Measurements from ENCODE around the gene NCK2.
"Not testable (repeated sequence)": the region's sequence is repeated elsewhere in the genome, so short reads cannot be mapped to it uniquely, and the experiment has no call there.

The NCK2 gene

DNA sequence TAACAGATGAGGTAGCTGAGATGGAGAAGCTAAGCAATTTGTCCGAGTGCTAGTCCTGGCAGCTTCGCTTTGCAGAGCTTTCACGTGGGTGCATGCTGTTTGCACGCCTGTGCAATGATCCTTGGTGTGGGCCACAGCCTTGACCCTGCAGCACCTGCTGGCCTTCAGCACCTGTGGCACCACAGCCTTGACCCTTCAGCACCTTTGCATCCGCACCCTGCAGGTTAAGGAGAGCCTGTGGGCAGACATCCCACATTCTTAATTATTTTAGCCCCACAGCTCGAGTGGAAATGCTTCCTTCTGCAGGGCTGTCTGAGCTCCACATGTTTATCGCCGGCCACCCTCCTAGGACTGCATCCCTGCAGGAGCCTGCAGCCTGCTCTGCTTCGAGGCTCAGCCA, 19.3 kb downstream of the NCK2 start:
- peaks cover 0 to 7% of the 10 kb centered on the region in 2 donors for H3K36me3 ChIP-seq (ENCODE audit: control insufficient read depth in 1 of 2, insufficient read depth in 2 of 2, low read length in 2 of 2)
- H3K9ac ChIP-seq (ENCODE audit: low read depth in 1 of 2, low read length in 2 of 2), result no peak overlapping the region
- H3K4me1 ChIP-seq (ENCODE audit: control insufficient read depth in 1 of 2, insufficient read depth in 2 of 2, low read length in 2 of 2), result peaks cover 31 to 32% of the 10 kb centered on the region in 2 donors

DNA sequence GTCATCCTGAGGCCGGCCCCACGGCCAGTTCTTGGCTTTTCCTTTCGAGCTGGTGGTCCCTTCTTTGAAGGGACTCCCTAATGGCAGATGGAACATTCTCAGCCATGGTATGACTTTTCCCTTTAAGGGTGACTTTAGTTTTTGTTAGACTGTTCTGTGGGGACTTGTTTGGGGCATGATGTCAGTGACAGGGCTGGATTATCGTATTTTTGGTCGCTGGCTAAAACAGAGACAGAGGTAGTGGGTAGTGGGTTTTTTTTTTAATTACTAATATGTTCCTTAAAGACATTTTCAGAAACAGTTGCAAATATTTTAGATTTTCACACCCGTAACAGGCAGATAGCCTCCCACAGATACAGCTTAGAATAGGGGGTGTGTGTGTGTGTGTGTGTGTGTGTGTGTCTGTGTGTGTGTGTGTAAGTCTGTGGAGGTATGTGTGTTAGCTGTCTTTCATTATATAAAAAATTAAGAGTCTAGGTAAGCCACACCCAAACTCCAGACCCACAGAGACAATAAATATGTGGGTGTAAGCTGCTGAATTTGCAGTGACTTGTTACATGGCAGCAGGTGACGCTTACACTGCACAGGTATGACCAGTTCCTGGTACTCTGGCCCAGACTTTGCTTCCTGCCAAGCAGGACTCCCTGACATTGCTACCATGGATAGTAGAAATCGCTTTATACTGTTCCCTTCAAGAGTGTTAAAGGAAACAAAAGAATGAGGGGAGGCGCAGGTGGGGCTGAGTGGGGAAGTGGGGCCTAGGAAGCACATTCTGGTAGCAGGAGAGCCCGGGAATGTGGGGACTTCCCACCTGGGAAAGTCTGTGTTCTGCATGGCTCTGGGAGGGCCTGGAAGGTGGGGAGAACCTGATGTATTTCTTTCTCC, 20.9 kb downstream of the NCK2 start:
- Histone ChIP-seq H3K27ac (ENCODE audit: low read depth, low read length) (no peak overlapping the region), H3K4me3 (ENCODE audit: low read depth in 1 of 2, low read length in 2 of 2) (no peak overlapping the region), H3K4me1 (ENCODE audit: control insufficient read depth in 1 of 2, insufficient read depth in 2 of 2, low read length in 2 of 2) (peaks cover 36 to 38% of the 10 kb centered on the region in 2 donors), H3K27me3 (ENCODE audit: control insufficient read depth in 1 of 2, insufficient read depth in 2 of 2, low read length in 2 of 2) (no peaks in the 10 kb centered on the region), H3K36me3 (ENCODE audit: control insufficient read depth in 1 of 2, insufficient read depth in 2 of 2, low read length in 2 of 2) (peaks cover 0 to 7% of the 10 kb centered on the region in 2 donors), H3K9ac (ENCODE audit: low read depth in 1 of 2, low read length in 2 of 2) (no peak overlapping the region), H3K9me3 (ENCODE audit: control insufficient read depth in 1 of 2, low read length in 2 of 2) (no peaks in the 10 kb centered on the region)

More for the DNA sequence above, 19.3 kb downstream of the NCK2 start:
- Histone ChIP-seq H3K27me3 (ENCODE audit: control insufficient read depth in 1 of 2, insufficient read depth in 2 of 2, low read length in 2 of 2) (no peaks in the 10 kb centered on the region), H3K4me3 (ENCODE audit: low read depth in 1 of 2, low read length in 2 of 2) (no peak overlapping the region), H3K9me3 (ENCODE audit: control insufficient read depth in 1 of 2, low read length in 2 of 2) (no peaks in the 10 kb centered on the region), H3K27ac (ENCODE audit: low read depth, low read length) (no peak overlapping the region)

DNA sequence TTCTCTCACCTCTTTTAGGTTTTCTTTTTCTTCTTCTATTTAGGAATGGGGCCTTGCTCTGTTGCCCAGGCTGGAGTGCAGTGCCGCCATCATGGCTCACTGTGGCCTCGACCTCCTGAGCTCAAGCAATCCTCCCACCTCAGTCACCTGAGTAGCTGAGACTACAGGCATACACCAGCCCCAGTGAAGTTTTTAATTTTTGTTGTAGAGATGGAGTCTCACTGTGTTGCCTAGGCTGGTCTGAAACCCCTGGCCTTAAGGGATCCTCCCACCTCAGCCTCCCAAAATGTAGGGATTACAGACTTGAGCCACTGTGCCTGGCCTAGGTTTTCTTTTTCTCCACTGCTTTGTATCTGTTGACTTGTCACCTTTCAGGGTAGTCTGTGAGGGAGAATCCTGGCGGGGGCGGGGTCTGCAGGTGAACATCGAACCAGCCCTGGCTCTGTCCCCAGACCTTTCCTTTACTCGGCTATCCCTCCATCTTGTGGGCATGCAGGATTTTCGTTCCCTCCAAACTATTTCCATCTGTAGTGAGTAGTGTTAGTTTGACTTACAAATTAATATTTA, 21.7 kb downstream of the NCK2 start:
- Histone ChIP-seq H3K9me3 (ENCODE audit: control insufficient read depth in 1 of 2, low read length in 2 of 2) (no peaks in the 10 kb centered on the region), H3K36me3 (ENCODE audit: control insufficient read depth in 1 of 2, insufficient read depth in 2 of 2, low read length in 2 of 2) (peaks cover 0 to 7% of the 10 kb centered on the region in 2 donors), H3K4me1 (ENCODE audit: control insufficient read depth in 1 of 2, insufficient read depth in 2 of 2, low read length in 2 of 2) (peaks cover 31 to 38% of the 10 kb centered on the region in 2 donors), H3K27me3 (ENCODE audit: control insufficient read depth in 1 of 2, insufficient read depth in 2 of 2, low read length in 2 of 2) (no peaks in the 10 kb centered on the region), H3K9ac (ENCODE audit: low read depth in 1 of 2, low read length in 2 of 2) (no peak overlapping the region), H3K27ac (ENCODE audit: low read depth, low read length) (no peak overlapping the region), H3K4me3 (ENCODE audit: low read depth in 1 of 2, low read length in 2 of 2) (no peak overlapping the region)

DNA sequence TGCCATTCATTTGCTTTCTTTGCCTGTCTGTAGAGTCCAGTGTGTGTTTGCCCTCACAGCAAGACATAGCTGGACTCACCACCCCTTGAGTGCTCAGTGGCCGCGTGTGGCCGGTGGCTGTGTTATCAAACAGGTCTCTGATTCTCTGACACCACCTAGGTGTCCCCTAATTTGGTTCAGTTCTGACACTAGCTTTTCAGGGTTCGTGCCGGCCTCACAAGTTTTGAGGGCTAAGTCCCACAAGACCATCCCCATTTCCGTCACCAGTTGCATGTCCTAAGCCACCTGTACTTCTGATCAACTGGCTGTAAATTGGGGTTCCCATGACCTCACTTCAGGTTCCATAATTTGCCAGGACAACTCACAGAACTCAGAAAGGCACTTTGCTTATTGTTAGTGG, 23.5 kb downstream of the NCK2 start:
- H3K27ac ChIP-seq (ENCODE audit: low read depth, low read length), result no peak overlapping the region
- peaks cover 29 to 30% of the 10 kb centered on the region in 2 donors for H3K4me1 ChIP-seq (ENCODE audit: control insufficient read depth in 1 of 2, insufficient read depth in 2 of 2, low read length in 2 of 2)
- H3K9me3 ChIP-seq (ENCODE audit: control insufficient read depth in 1 of 2, low read length in 2 of 2), result no peaks in the 10 kb centered on the region
- H3K9ac ChIP-seq (ENCODE audit: low read depth in 1 of 2, low read length in 2 of 2), result no peak overlapping the region
- H3K4me3 ChIP-seq (ENCODE audit: low read depth in 1 of 2, low read length in 2 of 2), result no peak overlapping the region
- no peaks in the 10 kb centered on the region for H3K27me3 ChIP-seq (ENCODE audit: control insufficient read depth in 1 of 2, insufficient read depth in 2 of 2, low read length in 2 of 2)
- H3K36me3 ChIP-seq (ENCODE audit: control insufficient read depth in 1 of 2, insufficient read depth in 2 of 2, low read length in 2 of 2), result peaks cover 4 to 16% of the 10 kb centered on the region in 2 donors

DNA sequence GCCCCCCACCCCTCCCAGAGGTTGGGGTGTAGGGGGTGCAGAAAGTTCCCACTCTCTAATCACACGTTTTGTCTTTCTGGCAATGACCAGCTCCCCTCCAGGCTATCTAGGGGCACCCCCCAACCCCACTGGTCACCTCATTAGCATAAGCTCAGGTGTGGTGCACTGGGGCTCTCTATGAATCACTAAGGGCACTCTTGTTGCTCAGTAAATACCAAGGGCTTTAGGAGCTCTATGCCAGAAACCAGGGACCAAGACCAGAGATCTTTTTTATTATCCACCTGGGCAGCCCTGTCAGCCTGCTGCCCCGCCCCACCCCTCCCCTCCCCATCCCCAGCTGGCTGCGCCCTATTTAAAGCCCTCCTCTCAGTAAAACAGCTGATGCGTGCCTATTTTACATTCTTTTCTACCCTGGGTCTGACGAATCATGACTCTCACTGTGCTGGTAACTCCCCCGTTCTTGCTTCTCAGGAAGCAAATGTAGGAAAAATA, 24.3 kb downstream of the NCK2 start:
- peaks cover 9 to 21% of the 10 kb centered on the region in 2 donors for H3K36me3 ChIP-seq (ENCODE audit: control insufficient read depth in 1 of 2, insufficient read depth in 2 of 2, low read length in 2 of 2)
- no peaks in the 10 kb centered on the region for H3K27me3 ChIP-seq (ENCODE audit: control insufficient read depth in 1 of 2, insufficient read depth in 2 of 2, low read length in 2 of 2)
- peaks cover 26 to 28% of the 10 kb centered on the region in 2 donors for H3K4me1 ChIP-seq (ENCODE audit: control insufficient read depth in 1 of 2, insufficient read depth in 2 of 2, low read length in 2 of 2)
- no peak overlapping the region for H3K4me3 ChIP-seq (ENCODE audit: low read depth in 1 of 2, low read length in 2 of 2)
- no peaks in the 10 kb centered on the region for H3K9me3 ChIP-seq (ENCODE audit: control insufficient read depth in 1 of 2, low read length in 2 of 2)
- no peak overlapping the region for H3K9ac ChIP-seq (ENCODE audit: low read depth in 1 of 2, low read length in 2 of 2)
- no peak overlapping the region for H3K27ac ChIP-seq (ENCODE audit: low read depth, low read length)

DNA sequence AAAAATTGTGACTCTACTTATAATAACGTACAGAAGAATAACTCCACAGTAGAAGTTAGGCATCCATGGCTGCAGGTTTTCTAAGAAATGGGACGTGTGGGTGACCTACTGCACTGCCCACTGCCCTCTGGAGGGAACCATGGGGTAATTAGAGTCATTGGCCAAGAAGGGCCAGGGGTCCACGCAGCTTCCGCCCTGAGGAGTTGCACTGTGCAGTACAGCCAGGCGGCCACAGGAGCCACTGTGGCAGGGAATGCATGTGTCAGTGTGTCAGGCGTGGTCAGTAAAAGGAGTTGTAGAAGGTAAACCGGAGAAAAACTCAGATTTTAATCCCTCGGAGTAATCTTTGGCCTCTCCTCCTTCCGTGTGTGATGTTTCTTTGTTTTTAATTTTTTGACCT, 24.8 kb downstream of the NCK2 start:
- Histone ChIP-seq H3K9ac (ENCODE audit: low read depth in 1 of 2, low read length in 2 of 2) (no peak overlapping the region), H3K36me3 (ENCODE audit: control insufficient read depth in 1 of 2, insufficient read depth in 2 of 2, low read length in 2 of 2) (peaks cover 9 to 23% of the 10 kb centered on the region in 2 donors), H3K27ac (ENCODE audit: low read depth, low read length) (no peak overlapping the region), H3K4me1 (ENCODE audit: control insufficient read depth in 1 of 2, insufficient read depth in 2 of 2, low read length in 2 of 2) (peaks cover 25 to 26% of the 10 kb centered on the region in 2 donors), H3K9me3 (ENCODE audit: control insufficient read depth in 1 of 2, low read length in 2 of 2) (no peaks in the 10 kb centered on the region), H3K4me3 (ENCODE audit: low read depth in 1 of 2, low read length in 2 of 2) (no peak overlapping the region), H3K27me3 (ENCODE audit: control insufficient read depth in 1 of 2, insufficient read depth in 2 of 2, low read length in 2 of 2) (no peaks in the 10 kb centered on the region)

DNA sequence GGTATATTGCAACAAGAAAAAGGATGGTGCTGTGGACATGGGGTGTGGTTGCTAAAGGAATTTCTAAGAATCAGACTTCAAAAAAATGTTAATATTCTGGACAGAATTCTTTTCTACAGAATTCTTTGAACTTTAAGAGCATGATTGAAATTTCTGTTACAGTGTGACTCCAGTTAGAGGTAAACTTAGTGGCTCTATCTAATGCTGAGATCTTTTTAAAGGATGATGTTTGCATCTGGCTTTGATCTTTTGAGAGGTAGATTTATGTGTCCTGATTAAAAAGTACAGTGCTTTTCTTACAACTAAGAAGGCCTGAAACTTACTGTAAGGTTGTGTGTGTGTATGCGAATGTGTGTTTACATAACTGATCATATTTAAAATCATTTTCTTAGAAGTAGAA, 25.4 kb downstream of the NCK2 start:
- peaks cover 9 to 23% of the 10 kb centered on the region in 2 donors for H3K36me3 ChIP-seq (ENCODE audit: control insufficient read depth in 1 of 2, insufficient read depth in 2 of 2, low read length in 2 of 2)
- no peak overlapping the region for H3K4me3 ChIP-seq (ENCODE audit: low read depth in 1 of 2, low read length in 2 of 2)
- no peaks in the 10 kb centered on the region for H3K9me3 ChIP-seq (ENCODE audit: control insufficient read depth in 1 of 2, low read length in 2 of 2)
- peaks cover 25 to 26% of the 10 kb centered on the region in 2 donors for H3K4me1 ChIP-seq (ENCODE audit: control insufficient read depth in 1 of 2, insufficient read depth in 2 of 2, low read length in 2 of 2)
- H3K9ac ChIP-seq (ENCODE audit: low read depth in 1 of 2, low read length in 2 of 2), result no peak overlapping the region
- H3K27ac ChIP-seq (ENCODE audit: low read depth, low read length), result no peak overlapping the region
- H3K27me3 ChIP-seq (ENCODE audit: control insufficient read depth in 1 of 2, insufficient read depth in 2 of 2, low read length in 2 of 2), result no peaks in the 10 kb centered on the region

DNA sequence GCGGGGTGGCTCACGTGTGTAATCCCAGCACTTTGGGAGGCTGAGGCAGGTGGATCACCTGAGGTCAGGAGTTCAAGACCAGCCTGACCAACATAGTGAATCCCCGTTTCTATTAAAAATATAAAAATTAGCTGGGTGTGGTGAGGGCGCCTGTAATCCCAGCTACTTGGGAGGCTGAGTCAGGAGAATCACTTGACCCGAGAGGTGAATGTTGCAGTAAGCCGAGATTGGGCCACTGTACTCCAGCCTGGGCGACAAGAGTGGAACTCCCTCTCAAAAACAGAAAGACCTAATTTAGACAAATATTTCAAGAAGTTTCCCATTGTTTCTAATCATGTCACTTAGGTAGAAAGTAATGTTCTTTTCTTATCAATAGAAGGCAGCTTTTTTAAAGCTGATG, 26.6 kb downstream of the NCK2 start:
- H3K9me3 ChIP-seq (ENCODE audit: control insufficient read depth in 1 of 2, low read length in 2 of 2); H3K27ac ChIP-seq (ENCODE audit: low read depth, low read length); H3K27me3 ChIP-seq (ENCODE audit: control insufficient read depth in 1 of 2, insufficient read depth in 2 of 2, low read length in 2 of 2); H3K9ac ChIP-seq (ENCODE audit: low read depth in 1 of 2, low read length in 2 of 2); H3K4me3 ChIP-seq (ENCODE audit: low read depth in 1 of 2, low read length in 2 of 2): not testable (repeated sequence)
- Histone ChIP-seq H3K36me3 (ENCODE audit: control insufficient read depth in 1 of 2, insufficient read depth in 2 of 2, low read length in 2 of 2) (peaks cover 9 to 23% of the 10 kb centered on the region in 2 donors), H3K4me1 (ENCODE audit: control insufficient read depth in 1 of 2, insufficient read depth in 2 of 2, low read length in 2 of 2) (peaks cover 32 to 34% of the 10 kb centered on the region in 2 donors)

DNA sequence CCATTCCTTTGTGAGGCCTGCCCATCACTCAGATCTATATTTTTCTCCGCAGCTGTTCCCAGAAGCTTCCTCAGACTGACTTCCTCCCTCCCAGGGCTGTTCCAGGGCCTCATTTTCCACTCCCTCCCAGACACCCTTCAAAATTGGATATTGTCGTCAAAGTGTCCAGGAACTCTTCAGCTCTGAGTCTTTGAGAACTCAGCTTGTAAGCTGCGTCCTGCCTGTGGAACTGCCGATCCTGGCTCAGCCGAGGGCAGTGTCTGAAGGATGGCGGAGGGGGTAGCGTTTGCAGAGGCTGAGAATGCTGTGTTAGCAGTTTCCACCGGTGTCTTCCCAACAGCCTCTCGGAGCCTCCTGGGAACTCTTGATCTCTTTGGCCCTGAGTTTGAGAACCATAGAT, 27.1 kb downstream of the NCK2 start:
- H3K27ac ChIP-seq (ENCODE audit: low read depth, low read length), result no peak overlapping the region
- H3K36me3 ChIP-seq (ENCODE audit: control insufficient read depth in 1 of 2, insufficient read depth in 2 of 2, low read length in 2 of 2), result peaks cover 9 to 23% of the 10 kb centered on the region in 2 donors
- H3K9ac ChIP-seq (ENCODE audit: low read depth in 1 of 2, low read length in 2 of 2), result no peak overlapping the region
- no peaks in the 10 kb centered on the region for H3K9me3 ChIP-seq (ENCODE audit: control insufficient read depth in 1 of 2, low read length in 2 of 2)
- no peak overlapping the region for H3K4me3 ChIP-seq (ENCODE audit: low read depth in 1 of 2, low read length in 2 of 2)
- H3K27me3 ChIP-seq (ENCODE audit: control insufficient read depth in 1 of 2, insufficient read depth in 2 of 2, low read length in 2 of 2), result no peaks in the 10 kb centered on the region
- peaks cover 33 to 34% of the 10 kb centered on the region in 2 donors for H3K4me1 ChIP-seq (ENCODE audit: control insufficient read depth in 1 of 2, insufficient read depth in 2 of 2, low read length in 2 of 2)

DNA sequence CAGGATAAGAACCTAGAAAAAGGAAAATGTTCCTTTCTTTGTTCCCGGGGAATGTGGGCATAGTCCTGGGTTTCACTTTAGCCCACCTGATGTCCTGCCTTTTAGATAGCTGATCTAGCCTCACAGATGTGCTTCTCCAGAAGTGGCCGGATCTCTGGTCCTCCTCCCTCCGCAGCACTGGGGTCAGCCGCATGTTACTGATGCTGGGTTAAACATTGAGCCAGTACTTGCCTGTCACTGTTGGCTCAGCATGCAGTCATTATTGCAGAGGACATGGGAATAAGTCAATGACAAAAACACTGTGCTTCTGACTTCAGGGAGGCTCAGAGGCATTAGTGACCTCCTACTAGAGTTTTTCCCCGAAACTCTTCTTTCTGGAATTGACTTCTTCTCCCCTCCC, 27.6 kb downstream of the NCK2 start:
- no peaks in the 10 kb centered on the region for H3K27me3 ChIP-seq (ENCODE audit: control insufficient read depth in 1 of 2, insufficient read depth in 2 of 2, low read length in 2 of 2)
- no peaks in the 10 kb centered on the region for H3K9me3 ChIP-seq (ENCODE audit: control insufficient read depth in 1 of 2, low read length in 2 of 2)
- H3K4me1 ChIP-seq (ENCODE audit: control insufficient read depth in 1 of 2, insufficient read depth in 2 of 2, low read length in 2 of 2), result peaks cover 33 to 35% of the 10 kb centered on the region in 2 donors
- H3K4me3 ChIP-seq (ENCODE audit: low read depth in 1 of 2, low read length in 2 of 2), result no peak overlapping the region
- no peak overlapping the region for H3K27ac ChIP-seq (ENCODE audit: low read depth, low read length)
- peaks cover 9 to 23% of the 10 kb centered on the region in 2 donors for H3K36me3 ChIP-seq (ENCODE audit: control insufficient read depth in 1 of 2, insufficient read depth in 2 of 2, low read length in 2 of 2)
- H3K9ac ChIP-seq (ENCODE audit: low read depth in 1 of 2, low read length in 2 of 2), result no peak overlapping the region

All from duodenal mucosa (tissue), 2 donors.